Measurements from ENCODE around the gene MEGF11. TPM values are rescaled to one million over a fixed set of nuclear protein-coding genes. Genes with fewer than 3 reads are reported as not detected.

Gene MEGF11
- polyA plus RNA-seq, 1 donor, result 0.66 TPM

GRCh38 chr15:66189291-66189690 is 64.3 kb downstream of the MEGF11 start:
- no peaks in the 10 kb centered on the region for H3K36me3 ChIP-seq (ENCODE audit: control insufficient read depth, insufficient read depth, low read length)
- no peak for DNase-seq
- no peaks in the 10 kb centered on the region for H3K4me1 ChIP-seq (ENCODE audit: control insufficient read depth, insufficient read depth, low read length)
- WGBS (ENCODE audit: insufficient coverage, low lambda C conversion rate), result no CpG with 5 or more reads among the region's 6 CpGs
- H3K9me3 ChIP-seq (ENCODE audit: control insufficient read depth, low read depth, low read length), result no peaks in the 10 kb centered on the region
- no peak overlapping the region for H3K4me3 ChIP-seq (ENCODE audit: low read length)
- H3K27me3 ChIP-seq (ENCODE audit: control insufficient read depth, insufficient read depth, low read length), result peaks cover 26% of the 10 kb centered on the region
- no peak overlapping the region for H3K27ac ChIP-seq (ENCODE audit: low read length)

GRCh38 chr15:66188464-66188863 is 65.1 kb downstream of the MEGF11 start:
- Histone ChIP-seq H3K27ac (ENCODE audit: low read length) (no peak overlapping the region), H3K36me3 (ENCODE audit: control insufficient read depth, insufficient read depth, low read length) (no peaks in the 10 kb centered on the region), H3K4me3 (ENCODE audit: low read length) (no peak overlapping the region), H3K27me3 (ENCODE audit: control insufficient read depth, insufficient read depth, low read length) (peaks cover 26% of the 10 kb centered on the region), H3K4me1 (ENCODE audit: control insufficient read depth, insufficient read depth, low read length) (no peaks in the 10 kb centered on the region), H3K9me3 (ENCODE audit: control insufficient read depth, low read depth, low read length) (no peaks in the 10 kb centered on the region)
- DNase-seq, result no peak
- WGBS (ENCODE audit: insufficient coverage, low lambda C conversion rate), result 67% methylated on average over 1 of the region's 4 CpGs

DNA sequence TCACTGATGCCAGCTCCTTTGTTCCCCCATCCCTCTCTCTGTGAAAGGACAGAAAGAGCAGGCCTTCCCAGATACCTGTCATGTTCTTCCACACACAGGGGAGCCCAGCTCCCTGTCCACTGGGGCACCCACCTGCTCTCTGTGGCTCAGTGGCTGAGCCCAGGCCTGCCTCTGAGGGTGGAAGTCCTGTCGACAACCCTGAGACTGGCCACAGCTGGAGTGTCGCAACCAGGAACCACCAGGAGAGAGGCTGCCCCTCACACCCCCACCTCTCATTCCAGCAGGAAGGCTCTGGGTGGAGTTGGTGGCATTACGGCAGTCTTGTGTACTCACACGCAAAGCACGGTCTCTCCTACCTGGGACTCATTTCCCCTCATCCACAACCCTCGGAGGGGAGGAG is 66.3 kb downstream of the MEGF11 start:
- Histone ChIP-seq H3K27ac (ENCODE audit: low read length) (no peak overlapping the region), H3K4me1 (ENCODE audit: control insufficient read depth, insufficient read depth, low read length) (peaks cover 4% of the 10 kb centered on the region), H3K36me3 (ENCODE audit: control insufficient read depth, insufficient read depth, low read length) (no peaks in the 10 kb centered on the region), H3K4me3 (ENCODE audit: low read length) (no peak overlapping the region), H3K27me3 (ENCODE audit: control insufficient read depth, insufficient read depth, low read length) (peaks cover 26% of the 10 kb centered on the region), H3K9me3 (ENCODE audit: control insufficient read depth, low read depth, low read length) (no peaks in the 10 kb centered on the region)
- no CpG with 5 or more reads among the region's 6 CpGs for WGBS (ENCODE audit: insufficient coverage, low lambda C conversion rate)
- DNase-seq, result no peak

- H3K9me3 ChIP-seq (ENCODE audit: control insufficient read depth, low read depth, low read length), result no peaks in the 10 kb centered on the region
- no CpG with 5 or more reads among the region's 7 CpGs for WGBS (ENCODE audit: insufficient coverage, low lambda C conversion rate)
- no peaks in the 10 kb centered on the region for H3K36me3 ChIP-seq (ENCODE audit: control insufficient read depth, insufficient read depth, low read length)
- no peak overlapping the region for H3K4me3 ChIP-seq (ENCODE audit: low read length)
- no peak overlapping the region for H3K27ac ChIP-seq (ENCODE audit: low read length)
- peaks cover 26% of the 10 kb centered on the region for H3K27me3 ChIP-seq (ENCODE audit: control insufficient read depth, insufficient read depth, low read length)
- no peak for DNase-seq
- peaks cover 13% of the 10 kb centered on the region for H3K4me1 ChIP-seq (ENCODE audit: control insufficient read depth, insufficient read depth, low read length)
Measured at GRCh38 chr15:66186049-66186825, 67.3 kb downstream of the MEGF11 start.

DNA sequence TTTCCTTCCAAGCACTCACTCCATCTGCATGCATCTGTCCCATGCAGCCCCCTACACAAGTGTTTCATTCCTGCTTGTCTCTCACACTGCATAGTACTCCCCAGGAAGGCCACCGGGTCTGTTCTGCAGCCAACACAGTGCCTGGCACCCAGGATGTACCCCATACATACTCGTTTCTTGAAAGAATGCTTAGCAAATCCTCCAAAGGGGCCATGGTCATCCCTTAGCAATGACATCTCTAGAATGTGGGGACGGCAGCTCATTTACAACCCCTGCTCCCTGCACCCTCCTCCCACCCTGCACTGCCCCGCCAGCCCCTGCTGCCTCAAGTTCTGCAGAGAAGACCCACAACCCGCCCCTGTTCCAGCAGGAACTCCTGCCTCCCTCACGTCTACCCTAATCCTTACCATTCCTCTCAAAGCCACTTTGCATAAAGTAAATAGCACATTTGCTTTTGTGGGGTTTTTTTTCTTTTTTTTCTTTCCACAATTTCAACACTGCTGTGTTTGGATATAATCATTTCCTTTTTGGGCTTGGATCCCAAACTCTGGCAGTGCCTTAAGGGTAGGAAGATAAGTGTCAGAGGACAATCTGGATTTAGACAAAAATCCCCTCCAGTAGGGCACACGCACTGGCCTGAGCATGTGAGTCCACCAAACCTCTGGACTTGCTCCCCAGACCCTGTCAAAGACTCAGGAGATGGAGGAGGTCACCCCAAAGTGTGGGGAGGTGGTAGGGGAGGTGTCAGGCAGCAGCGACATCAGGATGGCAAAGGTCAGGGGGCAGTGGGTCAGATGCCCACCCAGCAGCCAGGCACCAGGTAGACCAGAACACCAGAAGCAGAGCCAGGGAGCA is 68.4 kb downstream of the MEGF11 start:
- H3K27me3 ChIP-seq (ENCODE audit: control insufficient read depth, insufficient read depth, low read length), result peaks cover 29% of the 10 kb centered on the region
- no peaks in the 10 kb centered on the region for H3K9me3 ChIP-seq (ENCODE audit: control insufficient read depth, low read depth, low read length)
- peaks cover 13% of the 10 kb centered on the region for H3K4me1 ChIP-seq (ENCODE audit: control insufficient read depth, insufficient read depth, low read length)
- no peaks in the 10 kb centered on the region for H3K36me3 ChIP-seq (ENCODE audit: control insufficient read depth, insufficient read depth, low read length)
- H3K27ac ChIP-seq (ENCODE audit: low read length), result no peak overlapping the region
- no peak for DNase-seq
- WGBS (ENCODE audit: insufficient coverage, low lambda C conversion rate), result 40% methylated on average over 2 of the region's 8 CpGs
- H3K4me3 ChIP-seq (ENCODE audit: low read length), result no peak overlapping the region

GRCh38 chr15:66184492-66184891 is 69.1 kb downstream of the MEGF11 start:
- no peak for DNase-seq
- Histone ChIP-seq H3K4me1 (ENCODE audit: control insufficient read depth, insufficient read depth, low read length) (peaks cover 13% of the 10 kb centered on the region), H3K36me3 (ENCODE audit: control insufficient read depth, insufficient read depth, low read length) (no peaks in the 10 kb centered on the region), H3K27me3 (ENCODE audit: control insufficient read depth, insufficient read depth, low read length) (peaks cover 30% of the 10 kb centered on the region), H3K9me3 (ENCODE audit: control insufficient read depth, low read depth, low read length) (no peaks in the 10 kb centered on the region), H3K27ac (ENCODE audit: low read length) (no peak overlapping the region), H3K4me3 (ENCODE audit: low read length) (no peak overlapping the region)
- 50% methylated on average over 1 of the region's 6 CpGs for WGBS (ENCODE audit: insufficient coverage, low lambda C conversion rate)

DNA sequence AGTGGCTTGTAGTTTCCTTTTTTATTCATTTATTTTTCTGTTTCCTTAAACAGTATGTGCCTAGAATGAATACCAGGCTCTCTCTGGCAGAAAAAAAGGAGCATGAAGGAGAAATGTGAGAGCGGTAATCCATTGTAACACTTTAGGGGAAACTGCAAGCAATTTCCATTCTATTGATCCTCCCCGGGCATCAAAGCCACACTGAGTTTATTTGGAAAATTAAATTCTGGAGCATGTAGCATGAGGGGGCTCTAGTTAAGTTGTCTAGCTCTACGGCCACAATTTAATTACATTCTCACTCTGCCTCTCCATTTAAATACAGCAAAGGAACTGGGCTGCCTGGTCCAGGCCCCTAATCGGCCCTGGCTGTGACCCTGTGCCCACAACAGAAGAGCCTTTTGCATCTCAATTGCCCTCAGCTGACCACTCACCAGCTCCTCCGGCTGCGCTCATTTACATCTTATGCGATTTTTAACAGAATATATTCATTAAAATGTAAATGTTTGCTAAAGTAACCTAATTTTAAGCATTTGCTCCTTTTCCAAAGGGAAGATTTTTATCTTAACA is 72.9 kb downstream of the MEGF11 start:
- no peak overlapping the region for H3K4me3 ChIP-seq (ENCODE audit: low read length)
- peaks cover 18% of the 10 kb centered on the region for H3K27me3 ChIP-seq (ENCODE audit: control insufficient read depth, insufficient read depth, low read length)
- H3K4me1 ChIP-seq (ENCODE audit: control insufficient read depth, insufficient read depth, low read length), result peaks cover 13% of the 10 kb centered on the region
- no peaks in the 10 kb centered on the region for H3K9me3 ChIP-seq (ENCODE audit: control insufficient read depth, low read depth, low read length)
- no peaks in the 10 kb centered on the region for H3K36me3 ChIP-seq (ENCODE audit: control insufficient read depth, insufficient read depth, low read length)
- no peak overlapping the region for H3K27ac ChIP-seq (ENCODE audit: low read length)
- no CpG with 5 or more reads among the region's 7 CpGs for WGBS (ENCODE audit: insufficient coverage, low lambda C conversion rate)
- DNase-seq, result no peak

DNA sequence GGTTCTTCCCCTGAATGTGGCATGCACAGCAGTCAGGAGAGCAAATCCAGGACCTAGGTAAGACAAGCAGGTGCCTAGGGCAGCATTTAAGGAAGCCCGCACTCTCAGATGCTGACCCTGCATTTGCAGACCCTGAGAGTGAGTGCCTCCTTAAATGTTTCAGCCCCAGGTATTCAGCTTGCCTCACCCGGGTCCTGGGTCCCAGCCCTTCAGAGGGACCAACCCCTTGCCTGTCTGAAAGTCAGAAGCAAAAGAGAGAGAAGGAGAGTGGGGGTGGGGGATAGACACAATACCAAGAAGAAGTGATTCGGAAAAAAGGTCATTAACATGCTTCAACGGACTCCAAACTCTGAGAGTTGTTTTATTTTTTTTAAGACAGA is 75.0 kb downstream of the MEGF11 start:
- Histone ChIP-seq H3K36me3 (ENCODE audit: control insufficient read depth, insufficient read depth, low read length) (no peaks in the 10 kb centered on the region), H3K27me3 (ENCODE audit: control insufficient read depth, insufficient read depth, low read length) (peaks cover 17% of the 10 kb centered on the region), H3K27ac (ENCODE audit: low read length) (no peak overlapping the region), H3K9me3 (ENCODE audit: control insufficient read depth, low read depth, low read length) (no peaks in the 10 kb centered on the region), H3K4me1 (ENCODE audit: control insufficient read depth, insufficient read depth, low read length) (peaks cover 13% of the 10 kb centered on the region), H3K4me3 (ENCODE audit: low read length) (no peak overlapping the region)
- DNase-seq, result no peak
- 17% methylated on average over 2 of the region's 4 CpGs for whole genome bisulfite sequencing (ENCODE audit: insufficient coverage, low lambda C conversion rate)

DNA sequence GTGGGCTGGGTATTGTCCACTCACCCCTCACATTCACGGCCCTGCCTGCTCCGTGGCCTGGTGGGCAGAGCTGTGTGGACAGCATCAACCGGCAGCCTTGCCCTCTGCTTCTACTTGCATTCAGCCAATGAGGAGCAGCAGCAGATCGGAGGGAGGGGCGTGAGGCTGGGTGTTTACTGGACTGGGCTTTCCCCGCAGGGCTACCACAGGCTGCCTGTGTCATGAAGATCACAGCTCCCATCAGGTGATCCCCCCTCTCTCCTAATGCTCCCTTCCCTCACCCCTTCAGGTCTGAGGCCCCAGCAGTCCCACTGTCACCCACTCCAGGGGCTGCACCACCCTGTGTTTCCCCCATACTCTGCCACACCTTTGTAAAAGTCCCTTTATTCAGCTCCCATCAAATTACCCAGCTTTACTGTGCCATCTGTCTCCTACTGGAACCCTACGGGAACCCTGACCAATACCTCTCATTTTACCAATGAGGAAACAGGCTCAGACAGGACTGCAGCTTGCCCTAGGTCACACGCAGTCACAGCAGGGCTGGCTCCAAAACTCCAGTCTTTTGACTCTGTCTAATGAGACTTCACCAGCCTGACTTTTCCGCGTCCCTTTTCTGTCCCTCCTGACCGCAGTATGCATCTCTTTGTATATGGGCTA is 81.1 kb downstream of the MEGF11 start:
- Histone ChIP-seq H3K36me3 (ENCODE audit: control insufficient read depth, insufficient read depth, low read length) (no peaks in the 10 kb centered on the region), H3K27ac (ENCODE audit: low read length) (no peak overlapping the region), H3K27me3 (ENCODE audit: control insufficient read depth, insufficient read depth, low read length) (peaks cover 20% of the 10 kb centered on the region), H3K4me1 (ENCODE audit: control insufficient read depth, insufficient read depth, low read length) (no peaks in the 10 kb centered on the region), H3K4me3 (ENCODE audit: low read length) (no peak overlapping the region), H3K9me3 (ENCODE audit: control insufficient read depth, low read depth, low read length) (no peaks in the 10 kb centered on the region)
- no CpG with 5 or more reads among the region's 11 CpGs for WGBS (ENCODE audit: insufficient coverage, low lambda C conversion rate)
- DNase-seq, result no peak

- no CpG with 5 or more reads among the region's 13 CpGs for WGBS (ENCODE audit: insufficient coverage, low lambda C conversion rate)
- DNase-seq, result no peak
- Histone ChIP-seq H3K27ac (ENCODE audit: low read length) (no peak overlapping the region), H3K4me3 (ENCODE audit: low read length) (no peak overlapping the region), H3K36me3 (ENCODE audit: control insufficient read depth, insufficient read depth, low read length) (no peaks in the 10 kb centered on the region), H3K9me3 (ENCODE audit: control insufficient read depth, low read depth, low read length) (no peaks in the 10 kb centered on the region), H3K4me1 (ENCODE audit: control insufficient read depth, insufficient read depth, low read length) (no peaks in the 10 kb centered on the region), H3K27me3 (ENCODE audit: control insufficient read depth, insufficient read depth, low read length) (peaks cover 20% of the 10 kb centered on the region)
Measured at GRCh38 chr15:66171841-66172240, 81.7 kb downstream of the MEGF11 start.
